Cardiac fibroblast (primary cell): ENCODE results near the gene SLC9A1.

Source experiments
- DNase-seq, 2 donors: peaks; one replicate each; pipeline versions ENCODE4 v3.0.0 to v3.0.0-alpha.2; 2010; ENCODE audit warnings: low read depth in 2 of 2
- H3K4me3 ChIP-seq, 2 donors: replicated peaks in 1 of 2; 1 replicate in 1 of 2; 2 replicates in 1 of 2; pipeline ENCODE4 v1.5.1; 2011; ENCODE audit warnings: low read depth in 2 of 2, low read length in 2 of 2, mild to moderate bottlenecking in 2 of 2, moderate library complexity in 1 of 2
- CTCF ChIP-seq: IDR thresholded peaks from one replicate; pipeline ENCODE4 v1.5.1; 2011; ENCODE audit warnings: low read depth, mild to moderate bottlenecking, low read length, inconsistent platforms

SLC9A1 gene

GRCh38 chr1:27148591-27148990 lies 6.3 kb downstream of the SLC9A1 start:
- H3K4me3 ChIP-seq: no peak overlapping the region
- no peak for DNase-seq
- no peak for TF ChIP-seq CTCF

DNA sequence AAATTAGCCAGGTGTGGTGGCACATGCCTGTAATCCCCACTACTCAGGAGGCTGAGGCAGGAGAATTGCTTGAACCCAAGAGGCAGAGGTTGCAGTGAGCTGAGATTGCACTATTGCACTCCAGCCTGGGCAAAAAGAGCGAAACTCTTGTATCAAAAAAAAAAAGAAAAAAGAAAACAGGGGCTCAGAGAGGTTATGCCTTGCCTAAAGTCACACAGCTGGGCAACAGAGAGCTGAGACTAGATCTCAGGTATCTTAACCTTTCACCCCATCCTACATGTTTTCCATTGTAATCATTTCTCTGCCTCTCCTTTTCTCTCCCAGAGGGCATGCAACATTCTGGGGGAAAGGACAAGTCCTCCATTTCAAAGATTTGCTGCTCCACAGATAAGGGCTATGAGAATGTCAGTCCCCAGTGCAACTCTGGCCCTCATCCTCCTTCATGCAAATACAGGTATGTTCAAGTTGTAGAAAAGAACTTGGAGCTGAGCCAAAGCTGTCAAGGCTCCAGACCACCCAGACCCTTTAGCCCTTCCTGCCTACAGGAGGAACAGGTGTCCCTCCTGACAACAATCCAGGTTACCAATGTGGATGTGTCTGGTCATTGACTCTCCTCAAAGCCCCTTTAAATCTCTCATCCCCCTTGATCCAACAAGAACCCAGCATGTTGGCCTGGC lies 6.9 kb downstream of the SLC9A1 start:
- TF ChIP-seq CTCF: no peak
- DNase-seq: no peak
- no peak overlapping the region for H3K4me3 ChIP-seq

- DNase-seq: peak; percentile 60 to 89
- TF ChIP-seq CTCF: no peak
- H3K4me3 ChIP-seq: no peak overlapping the region
Observed at GRCh38 chr1:27145934-27146354, 9.0 kb downstream of the SLC9A1 start.

DNA sequence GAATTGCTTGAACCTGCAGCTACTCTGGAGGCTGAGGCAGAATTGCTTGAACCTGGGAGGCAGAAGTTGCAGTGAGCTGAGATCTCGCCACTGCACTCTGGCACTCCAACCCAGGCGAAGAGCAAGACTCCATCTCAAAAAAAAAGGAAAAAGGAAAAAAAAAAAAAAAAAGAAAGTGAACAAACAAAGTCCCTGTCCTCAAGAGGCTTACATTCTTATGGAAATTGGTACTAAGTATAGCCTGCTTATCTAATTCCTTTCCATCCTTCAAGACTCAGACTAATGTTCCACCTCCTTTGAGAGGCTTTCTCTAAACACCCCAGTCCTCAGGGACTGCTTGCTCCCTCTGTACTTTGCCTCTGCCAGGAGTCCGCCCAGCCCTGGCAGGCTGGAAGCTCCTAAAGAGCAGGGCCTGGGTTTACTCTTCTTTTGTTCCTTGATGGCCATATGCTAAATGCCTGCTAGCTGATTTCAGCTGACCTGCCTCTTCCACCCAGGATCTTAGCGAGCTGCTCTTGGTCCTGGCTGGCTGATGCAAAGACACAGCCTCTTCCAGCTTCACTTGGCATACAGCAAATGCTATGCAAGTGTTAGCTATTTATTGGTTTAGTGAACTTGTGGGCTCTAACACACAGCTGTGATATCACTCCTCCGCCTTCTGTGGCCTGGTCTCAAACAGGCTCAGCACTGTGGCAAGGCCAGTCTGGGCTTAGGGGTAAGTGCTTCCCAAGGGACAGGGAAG lies 9.8 kb downstream of the SLC9A1 start:
- TF ChIP-seq CTCF: no peak
- DNase-seq: peak; percentile 67 to 76
- no peak overlapping the region for H3K4me3 ChIP-seq

- DNase-seq: no peak
- no peak for TF ChIP-seq CTCF
- H3K4me3 ChIP-seq: no peak overlapping the region
Observed at GRCh38 chr1:27144049-27144748, 10.7 kb downstream of the SLC9A1 start.

GRCh38 chr1:27143401-27143800 lies 11.5 kb downstream of the SLC9A1 start:
- H3K4me3 ChIP-seq: no peak overlapping the region
- no peak for TF ChIP-seq CTCF
- DNase-seq: peak in 1 of 2 donors; percentile 9
